ENCODE results near the gene NUP88.
A peak's percentile ranks its signal among the peaks of the same experiment; 100 is the strongest.

NUP88 gene

DNA sequence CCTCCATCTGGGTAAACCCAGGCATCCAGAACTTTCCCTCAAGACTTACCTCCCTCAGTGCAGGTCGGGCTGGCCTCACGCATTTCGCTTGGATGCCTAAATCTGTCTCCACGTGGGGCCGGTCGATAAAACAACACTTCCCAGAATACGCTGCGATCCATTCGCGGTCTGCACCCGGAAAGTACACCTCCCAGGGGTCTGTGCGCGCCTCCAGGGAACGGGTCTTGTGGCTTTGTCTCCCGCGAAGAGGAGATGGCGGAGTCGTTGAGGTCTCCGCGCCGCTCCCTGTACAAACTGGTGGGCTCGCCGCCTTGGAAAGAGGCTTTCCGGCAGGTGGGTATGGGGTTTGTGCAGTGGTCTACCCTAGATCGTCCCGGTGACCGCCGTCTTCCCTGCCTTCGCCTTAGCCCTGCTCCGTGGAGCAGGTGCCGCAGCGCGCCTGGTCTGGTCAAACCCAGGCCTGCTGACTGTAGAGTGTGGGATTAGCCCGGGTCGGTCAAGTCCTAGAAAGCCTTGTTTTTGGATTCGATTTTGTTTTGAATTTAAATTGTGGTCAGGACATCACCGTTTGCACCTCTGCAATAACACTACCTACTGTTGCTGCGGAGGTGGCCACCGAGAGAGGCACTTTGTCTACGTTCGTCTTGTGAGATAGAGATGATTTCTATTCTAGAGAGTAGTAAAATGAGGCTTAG is 644 bp upstream of the NUP88 start, which contains the start of gene RPAIN:
Gene RPAIN (plus strand): TSS at position 224 of the 695 bp plus-strand sequence. CDS start 29 bp downstream, at position 253.
- peak within 1 kb of the TSS; percentile 92 for H3K4me3 ChIP-seq (ENCODE audit: low read depth, low read length)
- no peak for DNase-seq (ENCODE audit: low read depth)
- in situ Hi-C loops (cut with HindIII; ENCODE audit: low sequenced_read_pairs): no loop called here
- TF ChIP-seq, protein P1, sequence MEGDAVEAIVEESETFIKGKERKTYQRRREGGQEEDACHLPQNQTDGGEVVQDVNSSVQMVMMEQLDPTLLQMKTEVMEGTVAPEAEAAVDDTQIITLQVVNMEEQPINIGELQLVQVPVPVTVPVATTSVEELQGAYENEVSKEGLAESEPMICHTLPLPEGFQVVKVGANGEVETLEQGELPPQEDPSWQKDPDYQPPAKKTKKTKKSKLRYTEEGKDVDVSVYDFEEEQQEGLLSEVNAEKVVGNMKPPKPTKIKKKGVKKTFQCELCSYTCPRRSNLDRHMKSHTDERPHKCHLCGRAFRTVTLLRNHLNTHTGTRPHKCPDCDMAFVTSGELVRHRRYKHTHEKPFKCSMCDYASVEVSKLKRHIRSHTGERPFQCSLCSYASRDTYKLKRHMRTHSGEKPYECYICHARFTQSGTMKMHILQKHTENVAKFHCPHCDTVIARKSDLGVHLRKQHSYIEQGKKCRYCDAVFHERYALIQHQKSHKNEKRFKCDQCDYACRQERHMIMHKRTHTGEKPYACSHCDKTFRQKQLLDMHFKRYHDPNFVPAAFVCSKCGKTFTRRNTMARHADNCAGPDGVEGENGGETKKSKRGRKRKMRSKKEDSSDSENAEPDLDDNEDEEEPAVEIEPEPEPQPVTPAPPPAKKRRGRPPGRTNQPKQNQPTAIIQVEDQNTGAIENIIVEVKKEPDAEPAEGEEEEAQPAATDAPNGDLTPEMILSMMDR (IDR thresholded peaks at IDR 0.05; ENCODE audit: low read depth, low read length, missing control alignments): no peak

DNA sequence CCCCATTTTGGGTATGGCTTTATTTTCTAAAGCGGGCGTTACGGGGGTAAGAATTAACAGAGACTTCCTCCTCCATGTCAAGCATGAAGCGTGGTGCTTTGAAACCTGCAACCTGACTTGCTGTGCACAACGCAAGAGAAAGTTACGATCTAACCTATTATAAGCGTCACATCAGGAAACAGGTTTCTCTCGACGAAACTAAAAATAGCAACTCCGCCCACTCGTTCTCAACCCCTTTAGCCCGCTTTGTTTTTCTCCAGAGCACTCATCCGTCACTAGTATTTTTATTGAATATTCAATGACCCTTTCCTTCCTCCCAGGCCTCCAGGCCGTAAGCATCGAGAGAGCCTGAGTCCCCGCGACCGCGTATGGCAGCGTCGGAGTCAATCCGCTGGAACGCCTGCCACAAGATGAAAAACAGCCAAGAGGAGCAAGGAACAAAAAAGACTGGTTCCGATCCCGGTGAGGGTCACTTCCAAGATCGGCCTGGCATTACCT is 555 bp downstream of the NUP88 start:
- in situ Hi-C loops (cut with HindIII; ENCODE audit: low sequenced_read_pairs): no loop called here
- TF ChIP-seq, protein P1 (IDR thresholded peaks at IDR 0.05; ENCODE audit: low read depth, low read length, missing control alignments): no peak
- H3K4me3 ChIP-seq (ENCODE audit: low read depth, low read length): peak overlapping the region; percentile 92
- no peak for DNase-seq (ENCODE audit: low read depth)

DNA sequence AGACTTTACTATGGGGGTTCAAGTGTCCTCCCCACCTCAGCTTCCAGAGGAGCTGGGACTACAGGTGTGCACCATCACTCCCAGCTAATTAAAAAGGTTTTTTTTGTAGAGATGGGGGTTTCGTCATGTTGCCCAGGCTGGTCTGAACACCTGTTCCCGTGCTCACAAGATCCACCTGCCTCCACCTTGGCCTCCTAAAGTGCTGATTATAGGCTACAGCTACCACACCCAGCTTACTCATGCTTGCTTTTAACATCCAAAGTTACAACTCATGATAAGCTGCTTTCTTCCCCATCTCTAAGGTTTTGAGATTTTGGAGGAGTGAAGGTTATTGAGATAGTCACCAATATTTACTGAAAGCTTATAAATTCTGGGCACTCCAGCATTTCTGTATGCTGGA is 2.6 kb downstream of the NUP88 start:
- TF ChIP-seq, protein P1 (IDR thresholded peaks at IDR 0.05; ENCODE audit: low read depth, low read length, missing control alignments): no peak
- H3K4me3 ChIP-seq (ENCODE audit: low read depth, low read length): no peak overlapping the region
- in situ Hi-C loops (cut with HindIII; ENCODE audit: low sequenced_read_pairs): no loop called here
- no peak for DNase-seq (ENCODE audit: low read depth)

DNA sequence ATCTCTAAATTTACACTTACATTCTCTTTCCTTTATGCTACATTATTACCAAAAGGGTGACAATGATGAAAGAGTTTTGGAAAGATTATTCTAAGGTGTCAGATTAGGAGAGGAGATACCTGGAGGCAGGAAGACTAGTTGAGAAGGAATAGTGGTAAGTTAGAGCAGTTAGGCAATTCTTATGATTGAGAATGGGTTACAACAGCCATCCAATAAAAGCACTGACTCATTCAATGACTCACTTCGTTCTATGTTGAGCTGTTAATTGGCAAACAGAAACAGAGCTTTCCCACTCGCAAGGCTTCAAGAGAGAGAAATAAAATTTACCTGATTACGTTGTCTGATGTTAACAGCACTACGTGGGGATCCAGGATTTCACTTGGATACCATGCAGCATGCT is 5.8 kb downstream of the NUP88 start:
- H3K4me3 ChIP-seq (ENCODE audit: low read depth, low read length): no peak overlapping the region
- DNase-seq (ENCODE audit: low read depth): peak; percentile 82
- in situ Hi-C loops (cut with HindIII; ENCODE audit: low sequenced_read_pairs): loop anchor here (5.0 kb wide), 1 partner anchor 51 kb away; no protein-coding TSS in a partner anchor
- TF ChIP-seq, protein P1 (IDR thresholded peaks at IDR 0.05; ENCODE audit: low read depth, low read length, missing control alignments): no peak

DNA sequence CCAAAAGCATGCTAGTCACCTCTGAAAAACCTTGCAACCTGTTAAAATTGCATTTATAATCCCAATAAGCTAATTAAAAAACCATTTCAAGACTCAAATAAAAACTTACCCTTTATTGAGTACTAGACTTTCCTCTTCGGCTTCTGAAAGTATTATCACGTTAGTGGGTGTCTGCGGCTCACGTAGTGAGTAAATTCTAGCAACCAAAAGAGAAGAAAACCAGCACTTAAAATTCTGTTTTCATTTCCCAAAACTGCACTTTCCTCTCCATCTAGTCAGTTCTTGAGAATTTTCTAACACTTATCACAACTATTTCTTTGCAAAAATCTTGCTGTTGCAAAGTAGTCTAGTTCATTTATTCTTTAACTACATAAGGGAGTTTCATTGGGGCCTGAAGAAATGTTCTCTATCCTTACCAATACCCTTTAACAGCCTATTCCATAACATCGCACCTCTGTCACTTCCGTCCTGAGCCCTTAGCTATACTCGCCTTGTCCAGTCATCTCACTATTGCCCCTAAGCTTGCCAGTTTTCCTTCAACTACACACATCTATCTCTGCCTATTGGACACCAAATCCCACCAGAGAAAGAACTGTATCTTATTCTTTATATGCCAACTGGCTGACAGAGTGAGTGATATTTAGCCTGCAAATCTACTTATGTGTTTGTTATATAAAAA is 8.7 kb downstream of the NUP88 start:
- DNase-seq (ENCODE audit: low read depth): no peak
- in situ Hi-C loops (cut with HindIII; ENCODE audit: low sequenced_read_pairs): loop anchor here (5.0 kb wide), 1 partner anchor 48 kb away; no protein-coding TSS in a partner anchor
- no peak overlapping the region for H3K4me3 ChIP-seq (ENCODE audit: low read depth, low read length)
- TF ChIP-seq, protein P1 (IDR thresholded peaks at IDR 0.05; ENCODE audit: low read depth, low read length, missing control alignments): no peak

DNA sequence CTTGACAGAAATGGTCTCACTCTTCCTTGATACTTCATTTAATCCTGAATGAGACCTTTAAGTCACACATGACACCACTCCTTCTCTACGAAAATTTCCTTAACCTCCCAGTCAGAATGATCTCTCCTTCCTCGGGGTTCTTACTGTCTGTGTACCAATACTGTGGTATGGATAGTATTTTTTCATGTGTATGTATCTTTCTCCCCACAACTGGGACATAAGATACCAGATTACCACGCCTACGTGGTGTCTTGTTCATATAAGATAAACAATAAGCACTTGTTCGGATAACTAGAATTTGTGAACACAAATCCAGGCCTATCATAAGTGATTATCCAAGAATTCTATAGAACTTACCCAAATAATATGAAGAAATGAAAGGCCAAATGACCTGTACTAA is 11.3 kb downstream of the NUP88 start:
- DNase-seq (ENCODE audit: low read depth): no peak
- no peak overlapping the region for H3K4me3 ChIP-seq (ENCODE audit: low read depth, low read length)
- TF ChIP-seq, protein P1 (IDR thresholded peaks at IDR 0.05; ENCODE audit: low read depth, low read length, missing control alignments): no peak
- in situ Hi-C loops (cut with HindIII; ENCODE audit: low sequenced_read_pairs): no loop called here

All from astrocyte of the cerebellum (primary cell).